SK-N-DZ (cell line): ENCODE measurements around the gene MX2.

Experiments used
- DNase-seq: peaks from one replicate; pipeline ENCODE4 v3.0.0-alpha.2; 2015; ENCODE audit warnings: low spot score

Gene MX2

DNA sequence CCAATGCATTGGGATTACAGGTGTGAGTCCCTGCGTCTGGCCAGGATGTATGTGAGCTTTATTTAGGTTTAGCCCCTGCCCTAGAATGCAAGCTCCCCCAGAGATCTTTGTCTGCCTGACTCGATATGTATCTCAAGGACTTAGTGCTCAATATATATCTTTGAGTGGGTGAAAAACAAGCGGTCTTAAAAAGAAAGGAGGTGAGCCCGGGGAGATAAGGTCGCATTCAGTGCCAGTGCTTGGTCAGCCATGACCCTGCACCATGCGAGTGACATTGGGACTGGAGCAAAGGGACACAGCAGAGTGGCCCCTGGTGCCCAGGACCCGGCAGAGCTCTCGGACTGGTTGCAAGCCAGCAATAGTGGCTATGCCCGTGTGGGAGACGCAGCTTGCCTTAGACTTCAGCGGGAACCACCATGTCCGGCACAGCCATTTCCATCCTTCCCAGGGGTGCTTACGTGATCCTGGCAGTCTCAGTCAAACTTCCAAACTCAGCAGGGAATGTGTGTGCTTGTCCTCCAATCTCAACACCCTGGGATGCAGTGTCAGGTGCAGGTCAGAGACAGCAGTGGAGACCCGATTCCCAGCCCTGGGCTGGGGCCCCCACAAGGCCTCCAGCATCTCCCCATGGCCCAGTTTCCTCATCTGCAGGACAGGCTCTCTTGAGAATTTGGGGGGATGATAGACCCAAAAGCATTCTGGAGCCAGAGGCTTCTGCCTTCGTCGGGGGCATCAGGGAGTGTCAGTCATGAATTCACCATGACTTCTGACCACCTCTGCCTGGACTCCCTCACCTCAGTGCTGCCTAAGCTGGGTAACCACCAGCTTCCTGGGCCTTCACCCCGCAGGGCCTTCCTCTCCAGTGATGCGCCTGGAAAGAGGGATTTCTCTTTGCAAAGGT lies 1.8 kb downstream of the MX2 start:
- DNase-seq, result no peak

DNA sequence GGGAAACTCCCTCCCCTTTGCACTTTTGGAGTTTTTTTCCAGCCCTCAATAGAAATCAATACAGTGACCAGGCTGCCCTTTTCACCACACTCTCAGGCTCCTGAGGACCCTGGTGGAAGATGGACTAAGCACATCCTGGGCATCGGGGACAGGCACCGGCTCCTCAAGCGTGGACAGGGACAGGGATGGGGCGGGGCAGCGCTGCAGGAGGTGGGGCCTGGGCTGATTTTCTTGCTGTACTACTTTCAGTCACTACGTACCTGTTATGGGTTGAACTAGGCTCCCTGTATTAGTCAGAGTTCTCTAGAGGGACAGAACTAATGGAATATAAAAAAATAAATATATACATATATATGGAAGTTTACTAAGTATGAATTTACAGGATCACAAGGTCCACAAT lies 2.5 kb downstream of the MX2 start:
- DNase-seq, result no peak

DNA sequence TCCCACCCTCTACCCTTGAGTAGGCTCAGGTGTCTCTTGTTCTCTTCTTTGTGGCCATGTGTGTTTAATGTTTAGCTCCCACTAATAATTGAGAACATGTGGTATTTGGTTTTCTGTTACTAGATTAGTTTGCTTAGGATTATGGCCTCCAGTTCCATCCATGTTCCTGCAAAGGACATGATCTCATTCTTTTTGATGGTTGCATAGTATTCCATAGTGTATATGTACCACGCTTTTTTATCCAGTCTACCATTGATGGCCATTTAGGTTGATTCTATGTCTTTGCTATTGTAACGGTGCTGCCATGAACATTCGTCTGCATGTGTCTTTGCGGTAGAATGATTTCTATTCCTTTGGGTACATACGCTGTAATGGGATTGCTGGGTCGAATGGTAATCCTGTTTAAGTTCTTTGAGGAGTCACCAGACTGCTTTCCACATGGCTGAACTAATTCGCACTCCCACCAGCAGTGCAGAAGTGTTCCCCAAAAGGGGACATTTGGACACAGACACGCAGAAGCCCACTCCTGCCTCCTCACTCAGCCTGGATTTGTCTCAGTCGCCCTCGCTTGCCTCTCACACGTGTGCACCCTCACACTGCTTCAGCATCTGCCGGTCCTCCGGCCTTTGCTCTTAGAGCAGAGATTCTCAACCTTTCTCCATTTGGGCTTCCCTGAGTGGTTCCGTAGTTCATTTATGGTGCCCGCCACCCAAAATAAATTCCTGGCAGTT lies 3.7 kb downstream of the MX2 start:
- DNase-seq, result no peak

DNA sequence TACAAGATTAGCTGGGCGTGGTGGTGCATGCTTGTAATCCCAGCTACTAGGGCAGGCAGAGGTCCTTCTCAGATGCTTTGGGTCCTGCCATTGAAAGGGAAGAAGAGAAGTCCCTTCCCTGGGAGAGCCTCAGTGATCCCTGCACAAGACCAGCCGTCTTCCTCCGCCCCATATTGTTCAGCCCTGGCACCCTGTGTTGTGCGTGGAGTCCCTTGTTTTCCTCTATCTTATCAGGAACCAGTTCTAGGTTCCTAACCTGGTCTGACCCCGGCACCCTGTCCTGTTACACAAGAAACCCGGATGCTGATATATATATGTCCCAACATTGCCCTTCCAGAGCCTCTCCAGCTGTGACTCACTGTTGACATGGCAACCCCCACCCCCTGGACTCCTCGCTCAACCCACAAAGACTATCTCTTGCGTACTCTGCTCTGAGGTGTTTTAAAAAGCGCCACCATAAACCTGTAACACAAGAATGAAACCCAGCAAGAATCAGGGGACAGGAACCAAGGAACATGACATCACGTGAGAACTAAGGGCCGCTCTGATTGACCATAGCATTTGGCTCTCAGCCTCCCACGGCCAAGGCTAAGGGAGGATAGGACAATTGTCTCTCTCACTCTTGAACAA lies 4.8 kb downstream of the MX2 start:
- no peak for DNase-seq

DNA sequence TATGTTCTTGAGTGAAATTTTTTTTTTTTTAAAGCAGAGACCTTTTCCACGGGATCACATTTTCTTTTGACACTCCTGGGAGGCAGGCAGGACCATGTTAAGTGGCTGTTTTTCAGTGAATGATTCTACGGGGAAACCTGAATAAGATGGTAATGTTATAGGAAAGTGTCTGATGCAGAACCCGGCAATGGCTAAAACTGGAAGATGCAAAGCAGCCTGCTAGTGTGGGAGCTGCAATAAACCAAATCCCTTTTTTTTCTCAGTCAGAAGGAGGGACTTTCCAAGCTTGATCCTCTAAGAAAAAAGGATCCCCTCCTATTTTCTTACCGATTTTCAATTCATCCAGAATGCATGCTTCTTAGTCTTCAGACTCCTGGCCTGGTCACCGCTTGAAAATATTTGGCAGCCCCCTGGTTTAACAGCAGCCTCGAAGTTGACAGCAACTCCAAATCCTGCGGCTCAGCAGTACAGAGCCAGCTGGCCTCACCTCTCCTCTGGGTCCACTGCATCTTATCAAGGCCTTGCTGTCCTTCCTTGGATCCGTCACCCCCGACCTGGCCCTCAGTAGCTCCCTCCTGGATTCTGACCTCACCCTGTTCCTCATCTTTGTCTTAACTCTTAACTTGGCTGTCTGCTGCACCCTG lies 5.6 kb downstream of the MX2 start:
- no peak for DNase-seq

DNA sequence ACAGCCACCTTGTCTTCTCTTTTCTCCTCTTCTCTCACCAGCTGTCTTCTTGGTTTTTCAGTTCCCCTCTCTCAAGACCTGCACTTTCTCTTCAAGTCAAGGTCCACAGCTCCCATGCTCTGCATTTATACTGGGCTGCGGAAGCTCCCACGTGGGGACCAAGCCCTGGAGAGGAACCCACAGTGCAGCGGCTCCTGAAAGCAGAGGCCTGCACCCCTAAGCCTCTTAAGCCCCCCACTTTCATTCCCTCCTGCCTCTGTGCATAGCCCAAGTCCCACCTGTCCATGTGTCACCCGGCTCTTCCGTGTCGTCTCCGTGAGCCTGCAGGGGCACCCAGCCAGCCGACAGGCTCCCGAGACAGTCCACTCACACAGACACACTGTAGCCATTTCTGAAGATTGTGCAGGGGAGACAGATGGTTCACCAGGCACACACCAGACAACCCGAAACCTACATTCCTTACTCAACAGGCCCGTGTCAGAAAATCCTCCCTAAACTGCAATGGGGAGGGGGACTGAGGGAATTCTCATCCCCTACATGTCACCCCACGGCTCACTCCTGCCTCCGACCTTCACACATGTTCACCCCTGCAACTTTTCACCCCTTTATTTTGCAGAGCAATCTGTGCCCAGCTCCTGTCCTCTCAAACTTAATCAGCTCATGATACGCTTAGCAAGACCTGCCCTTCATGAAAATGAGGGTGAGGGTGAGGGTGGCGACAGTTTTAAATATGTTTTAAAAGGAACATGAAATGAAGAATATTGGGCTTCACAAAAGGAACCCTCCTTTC lies 6.3 kb downstream of the MX2 start:
- DNase-seq, result no peak

DNA sequence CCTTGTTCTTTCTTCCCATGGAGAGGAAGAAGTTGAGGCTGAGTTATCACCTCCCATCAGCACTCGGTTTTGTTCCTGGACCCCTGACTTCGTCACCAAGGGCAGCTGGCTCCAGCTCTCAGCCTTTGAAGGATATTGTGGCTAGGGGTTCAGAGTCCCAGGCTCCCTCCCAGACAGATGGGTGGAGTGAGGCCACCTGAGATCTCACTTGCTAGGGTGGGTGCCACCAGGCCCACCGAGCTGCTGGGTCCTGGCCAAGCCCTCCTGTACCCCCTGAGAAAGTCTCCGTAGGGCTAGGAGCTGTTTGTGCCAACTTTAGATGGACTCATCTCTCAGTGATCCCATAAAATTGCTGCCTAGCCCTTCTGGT lies 6.9 kb downstream of the MX2 start:
- DNase-seq, result no peak

DNA sequence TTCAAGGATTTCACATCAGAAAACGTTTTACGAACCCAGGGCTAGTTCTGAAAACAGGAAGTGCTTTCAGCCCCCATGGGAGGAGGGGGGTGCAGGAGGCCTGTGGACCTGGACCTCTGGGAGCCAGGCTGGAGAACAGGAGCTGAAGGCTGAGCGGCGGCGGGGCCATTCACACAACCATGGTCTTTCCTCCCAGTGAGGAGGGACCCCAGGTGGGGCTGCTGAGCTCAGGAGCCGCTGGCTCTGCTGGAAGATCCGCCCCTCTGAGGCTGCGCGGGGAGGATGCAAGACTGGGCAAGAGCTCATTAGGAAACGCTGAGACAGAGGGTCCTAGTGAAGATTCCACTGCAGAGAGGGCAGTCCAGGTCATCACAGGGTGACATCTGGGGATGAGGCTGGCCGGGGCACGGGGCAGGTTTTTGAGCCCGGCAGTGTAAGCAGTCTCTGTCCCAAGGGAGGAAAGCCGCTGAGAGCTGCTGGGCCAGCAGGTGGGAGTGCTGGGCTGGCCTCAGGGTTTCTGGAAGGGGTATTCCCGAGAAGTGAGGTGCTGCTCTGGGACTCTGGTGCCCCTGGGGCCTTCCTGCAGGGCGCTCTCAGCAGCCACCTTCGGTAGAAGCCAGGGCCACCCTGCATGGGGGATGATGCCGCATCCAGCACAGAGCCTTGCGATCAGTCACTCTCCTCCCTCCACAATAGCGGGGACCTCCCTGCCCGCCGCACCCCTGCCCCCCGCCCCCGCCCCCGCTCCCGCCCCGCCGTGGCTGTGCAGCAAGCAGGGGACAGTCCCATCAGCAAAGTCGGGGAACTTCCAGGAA lies 7.5 kb downstream of the MX2 start:
- DNase-seq, result no peak

DNA sequence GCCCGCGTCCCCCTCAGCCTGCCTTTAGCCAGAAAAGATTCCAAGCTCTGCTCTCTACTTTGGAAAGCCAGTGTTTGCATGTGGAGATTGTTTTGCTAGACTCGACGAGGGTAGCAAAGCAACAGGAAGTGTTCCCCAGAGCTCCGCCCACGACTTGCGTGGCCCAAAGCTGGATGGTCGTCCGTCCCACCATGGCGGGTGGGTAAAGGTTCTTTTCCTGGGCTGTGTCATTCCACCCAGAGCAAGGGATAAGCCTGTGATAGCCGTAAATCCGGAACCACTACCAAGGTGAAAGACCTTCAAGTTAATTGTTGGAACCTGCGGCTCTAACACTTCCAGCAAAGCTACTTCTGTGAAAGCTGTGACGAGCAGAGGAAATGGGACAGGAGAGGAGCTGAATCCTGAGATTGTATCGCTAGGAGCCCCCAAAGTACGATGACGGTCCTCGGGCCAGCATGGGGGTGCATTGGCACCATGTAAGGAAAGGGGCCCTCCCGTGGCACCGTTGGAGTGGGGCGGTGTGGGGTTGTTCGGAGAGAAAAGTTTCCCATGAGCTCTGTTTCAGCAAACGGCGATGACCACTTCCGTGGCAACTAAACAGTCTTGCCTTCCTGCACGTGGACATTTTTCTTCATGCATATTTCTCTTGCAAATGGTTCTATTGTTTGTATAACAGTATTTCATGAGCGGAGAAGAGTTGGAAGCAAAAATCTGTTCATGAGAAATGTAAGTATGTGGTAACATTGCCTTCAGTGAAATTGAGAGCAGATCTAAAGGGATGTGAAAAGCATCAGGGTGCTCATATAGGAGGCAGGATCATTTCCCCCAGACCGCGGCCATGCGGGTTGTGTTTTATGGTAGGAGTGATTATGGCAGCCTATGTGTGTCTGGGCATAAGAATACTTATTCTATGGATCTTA lies 8.4 kb downstream of the MX2 start:
- no peak for DNase-seq

DNA sequence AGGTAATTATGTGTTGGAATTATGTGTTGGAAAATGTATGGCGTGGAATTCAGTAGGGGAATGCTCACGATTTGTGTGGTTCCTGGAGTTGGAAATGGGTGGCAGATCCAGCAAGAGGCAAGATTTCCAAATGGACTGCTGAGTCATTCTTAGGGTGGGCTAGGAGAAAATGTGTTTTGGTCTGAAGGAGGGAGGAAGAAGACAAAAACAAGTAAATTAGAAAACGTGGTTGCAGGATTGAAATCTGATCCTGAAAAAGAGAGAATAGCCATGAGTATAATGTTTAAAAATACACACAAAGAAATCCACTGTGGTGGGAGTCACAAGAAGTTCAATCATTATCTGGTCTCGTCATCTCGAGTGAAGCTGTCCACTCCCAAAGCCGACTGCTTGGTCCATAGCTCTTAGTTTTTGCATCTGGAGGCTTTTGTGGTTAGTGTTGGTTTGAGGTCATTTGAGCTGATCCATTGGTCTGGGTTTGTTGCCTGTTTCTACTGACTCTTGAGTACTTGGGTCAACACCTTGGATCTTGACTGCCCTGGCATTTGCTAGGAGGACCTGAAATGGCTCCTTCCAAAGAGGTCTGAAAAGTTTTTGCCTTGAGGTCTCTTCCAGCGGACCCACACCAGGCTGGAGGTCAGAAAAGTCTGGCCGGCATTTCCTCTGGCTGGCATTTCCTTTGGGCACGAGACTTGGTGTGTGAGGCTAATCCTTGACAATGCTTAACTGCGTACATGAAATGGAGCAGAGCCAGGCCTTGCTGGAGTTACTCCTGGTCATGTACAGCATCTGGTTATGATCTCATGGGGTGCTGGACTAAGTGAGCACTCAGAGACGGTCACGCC lies 9.2 kb downstream of the MX2 start:
- DNase-seq, result no peak

DNA sequence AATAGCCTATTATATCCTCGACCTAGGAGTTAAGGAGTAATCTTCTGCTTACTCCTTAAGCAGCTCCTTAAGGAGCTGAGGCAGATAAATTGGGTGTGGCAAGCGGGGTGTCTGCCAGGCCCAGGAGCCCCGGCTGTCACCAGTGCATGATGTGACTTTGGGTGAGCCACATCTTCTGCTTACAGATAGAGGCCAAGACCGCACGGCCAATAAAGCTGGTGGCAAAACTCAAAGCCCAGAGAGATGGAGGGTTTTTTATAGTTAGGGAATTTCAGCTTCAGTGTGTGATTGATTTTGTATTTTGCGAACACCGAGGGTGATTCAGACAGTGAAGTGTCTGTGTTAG lies 9.8 kb downstream of the MX2 start:
- no peak for DNase-seq

DNA sequence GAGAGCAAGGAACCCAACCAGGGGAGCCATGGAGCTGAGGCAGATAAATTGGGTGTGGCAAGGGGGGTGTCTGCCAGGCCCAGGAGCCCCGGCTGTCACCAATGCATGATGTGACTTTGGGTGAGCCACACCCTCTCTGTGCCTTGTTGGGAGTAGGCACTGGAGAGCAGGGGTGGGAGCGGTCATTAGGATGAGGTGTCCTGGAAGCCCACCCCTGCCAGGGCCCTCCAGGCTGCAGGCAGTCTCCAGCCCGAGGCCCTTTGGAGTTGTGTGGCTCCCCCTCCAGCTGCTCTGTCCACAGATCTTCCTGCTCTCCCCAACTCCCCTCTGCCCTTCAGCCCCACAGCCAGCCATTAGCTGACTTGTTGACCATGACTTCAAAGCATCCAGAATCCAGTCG lies 11.4 kb downstream of the MX2 start:
- no peak for DNase-seq

DNA sequence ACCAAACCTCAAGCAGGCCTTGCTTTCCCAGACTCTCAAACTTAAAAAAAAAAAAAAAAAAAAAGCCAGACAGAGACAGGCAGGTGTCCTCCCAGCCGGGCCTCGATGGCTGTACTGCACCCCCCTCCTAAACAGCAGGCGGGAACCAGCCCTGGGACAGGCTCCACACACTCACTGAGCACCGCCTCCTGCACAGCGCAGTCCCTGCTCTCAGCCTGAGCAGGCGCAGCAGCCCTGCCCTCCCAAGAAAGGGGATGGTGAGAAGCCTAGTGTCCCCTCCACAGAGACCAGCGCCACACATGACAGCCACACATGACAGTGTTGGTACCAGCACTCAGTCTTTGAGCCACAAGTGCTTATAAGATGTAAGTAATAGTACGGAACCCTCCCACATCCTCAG lies 11.9 kb downstream of the MX2 start:
- DNase-seq, result no peak

DNA sequence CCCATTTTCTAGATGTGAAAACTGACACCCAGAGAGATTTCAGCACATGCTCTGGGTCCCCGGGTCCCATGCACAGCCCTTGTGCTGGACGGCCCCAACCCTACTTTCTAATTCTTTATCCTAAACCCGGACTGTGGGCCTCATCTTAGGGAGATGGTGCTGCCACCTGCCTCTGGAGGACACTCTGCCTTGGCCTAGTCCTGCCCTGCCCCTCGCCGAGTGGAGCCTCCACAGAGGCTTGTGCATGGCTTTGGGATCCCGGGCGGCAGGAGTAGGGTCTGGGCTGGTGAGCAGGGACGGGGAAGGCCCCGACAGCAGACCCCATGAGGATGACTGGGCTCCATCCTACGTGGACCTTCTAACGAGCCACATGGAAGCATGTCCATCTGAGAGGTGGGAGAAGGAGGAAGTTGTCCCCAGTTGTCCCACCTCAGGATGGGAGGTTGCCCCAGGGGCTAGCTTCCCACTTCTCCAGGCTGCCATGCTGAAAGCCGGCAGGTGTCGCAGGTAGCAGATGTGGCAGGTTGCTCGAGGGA lies 12.4 kb downstream of the MX2 start:
- DNase-seq, result no peak

DNA sequence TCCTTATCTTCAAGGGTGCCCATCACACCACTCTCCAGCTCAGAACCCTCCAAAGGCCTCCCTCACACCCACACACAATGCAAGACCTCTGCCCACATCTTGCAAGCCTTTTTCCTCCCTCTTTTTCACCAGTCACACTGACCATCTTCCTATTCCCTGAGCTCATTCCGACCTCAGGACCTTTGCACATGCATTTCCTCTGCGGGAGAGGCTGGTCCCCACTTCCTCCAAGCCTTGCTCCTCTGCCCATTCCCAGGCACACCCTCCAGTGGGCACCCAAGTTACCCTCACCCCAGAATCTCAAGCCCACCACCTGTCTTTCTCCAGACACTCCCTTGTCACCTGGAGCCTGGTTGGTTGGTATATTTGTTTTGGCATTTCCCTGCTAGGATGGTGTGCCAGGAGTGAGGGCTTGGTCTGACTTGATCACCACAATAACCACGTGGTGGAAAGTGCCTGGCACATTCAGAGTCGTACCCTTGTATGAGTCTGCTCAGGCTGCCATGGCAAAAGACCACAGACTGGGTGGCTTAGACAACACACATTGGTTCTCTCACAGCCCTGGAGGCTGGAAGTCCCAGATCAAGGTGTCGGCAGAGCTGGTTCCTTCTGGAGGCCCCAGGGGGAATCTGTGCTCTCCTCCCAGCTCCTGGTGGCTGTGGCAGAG lies 13.2 kb downstream of the MX2 start:
- DNase-seq, result no peak

DNA sequence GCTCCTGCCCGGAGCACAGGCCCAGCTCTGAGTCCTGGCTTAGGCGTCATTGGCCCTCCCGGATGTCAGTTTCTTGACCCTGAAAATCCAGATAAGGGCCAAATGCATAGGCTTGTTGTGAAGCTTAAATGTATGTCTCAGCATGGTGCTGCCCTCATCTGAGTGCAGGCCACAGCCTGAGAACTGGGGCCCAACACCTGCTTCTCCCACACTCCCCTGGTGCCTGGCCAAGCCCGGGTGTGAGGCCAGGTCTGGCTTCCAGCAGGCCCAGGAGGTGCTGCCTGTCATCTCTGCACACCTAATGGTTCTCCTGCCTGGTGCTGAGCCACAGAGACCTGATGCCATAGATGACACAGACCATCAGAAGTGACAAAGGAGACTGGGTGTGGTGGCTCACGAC lies 14.0 kb downstream of the MX2 start:
- no peak for DNase-seq

DNA sequence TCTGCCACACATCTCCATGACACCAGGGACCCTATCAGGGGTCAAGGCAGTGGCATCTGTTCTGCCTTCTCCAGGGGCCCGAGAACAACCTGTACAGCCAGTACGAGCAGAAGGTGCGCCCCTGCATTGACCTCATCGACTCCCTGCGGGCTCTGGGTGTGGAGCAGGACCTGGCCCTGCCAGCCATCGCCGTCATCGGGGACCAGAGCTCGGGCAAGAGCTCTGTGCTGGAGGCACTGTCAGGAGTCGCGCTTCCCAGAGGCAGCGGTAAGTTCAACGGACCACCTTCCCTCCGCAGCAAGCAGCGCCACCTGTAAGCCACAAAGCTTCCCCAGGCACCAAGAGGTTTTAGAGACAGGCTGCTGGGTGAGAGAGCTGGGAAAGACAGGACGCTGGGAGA lies 15.9 kb downstream of the MX2 start:
- no peak for DNase-seq

DNA sequence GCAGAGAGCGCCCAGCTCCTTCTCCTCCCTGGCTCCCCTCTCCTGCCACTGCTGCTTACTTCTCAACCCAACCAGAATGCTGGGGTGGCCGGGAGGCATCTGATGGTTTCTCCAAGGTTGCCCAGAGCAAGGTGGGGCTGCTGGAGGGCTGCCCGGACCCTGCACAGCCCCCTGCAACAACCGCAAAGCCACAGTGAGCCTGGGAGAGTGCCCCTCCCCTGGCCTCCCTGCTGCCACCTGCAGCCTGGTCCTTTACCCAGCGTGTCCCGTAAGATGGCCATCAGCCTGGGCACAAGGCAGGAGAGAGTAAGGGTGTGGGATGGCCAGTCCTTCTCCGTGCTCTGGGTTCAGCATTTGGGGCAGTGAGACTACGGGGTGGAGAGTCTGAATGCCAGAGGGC lies 17.0 kb downstream of the MX2 start:
- DNase-seq, result no peak
